Kidney (tissue), 14 donors: Measurements from ENCODE around the gene ZC3H14. TPM values are rescaled to one million over a fixed set of nuclear protein-coding genes. Genes with fewer than 3 reads are reported as not detected.
"Not testable (repeated sequence)": the region's sequence is repeated elsewhere in the genome, so short reads cannot be mapped to it uniquely, and the experiment has no call there.

Source experiments
- DNase-seq, 5 donors: peaks; one replicate each; pipeline ENCODE4 v3.0.0-alpha.2; 2013 to 2020
- FAIRE-seq: peaks from 2 replicates; lab custom pipeline; 2012; peaks lifted over from hg19 to GRCh38; lab: Jason Lieb, UNC
- H3K27ac ChIP-seq, 2 donors: one replicate each; pipeline ENCODE4 v1.7.0; 2013; ENCODE audit warnings: low read depth in 2 of 2, low read length in 2 of 2, inconsistent platforms in 1 of 2
- H3K27me3 ChIP-seq: one replicate; pipeline ENCODE4 v1.7.1; 2013; ENCODE audit warnings: low read length, inconsistent platforms; ENCODE audit not compliant: control insufficient read depth, insufficient read depth
- H3K36me3 ChIP-seq, 3 donors: one replicate each; pipeline versions ENCODE4 v1.7.0 to v1.7.1; 2013; ENCODE audit warnings: low read length in 3 of 3, control low read depth in 1 of 3, inconsistent platforms in 1 of 3; ENCODE audit not compliant: insufficient read depth in 3 of 3, control insufficient read depth in 2 of 3
- H3K4me1 ChIP-seq, 3 donors: one replicate each; pipeline versions ENCODE4 v1.7.0 to v1.7.1; 2013; ENCODE audit warnings: low read length in 3 of 3, inconsistent platforms in 1 of 3, low read depth in 1 of 3; ENCODE audit not compliant: control insufficient read depth in 2 of 3, insufficient read depth in 2 of 3
- H3K4me3 ChIP-seq, 3 donors: one replicate each; pipeline versions ENCODE4 v1.7.0 to v1.8.1; 2013; ENCODE audit warnings: low read length in 3 of 3, control low read depth in 1 of 3, inconsistent platforms in 1 of 3
- H3K9ac ChIP-seq, 3 donors: one replicate each; pipeline versions ENCODE4 v1.7.0 to v1.7.1; 2013; ENCODE audit warnings: low read length in 3 of 3, control low read depth in 1 of 3, inconsistent platforms in 1 of 3
- H3K9me3 ChIP-seq, 3 donors: one replicate each; pipeline versions ENCODE4 v1.7.0 to v1.7.1; 2013; ENCODE audit warnings: low read length in 3 of 3, control low read depth in 1 of 3, inconsistent platforms in 1 of 3; ENCODE audit not compliant: control insufficient read depth in 2 of 3, insufficient read depth in 1 of 3
- CTCF ChIP-seq: IDR thresholded peaks from 3 replicates; pipeline ENCODE4 v1.5.1; 2012; ENCODE audit warnings: mild to moderate bottlenecking, moderate library complexity, borderline replicate concordance; ENCODE audit not compliant: insufficient read depth; ENCODE audit errors: extremely low read depth
- intact Hi-C: fragments of 100-400 bp; cut with DNase I; formaldehyde crosslinking; loops from one replicate; pipeline ENCODE4 v1.11.1; 2022
- polyA plus RNA-seq: library from polyadenylated mRNA; stranded (reverse); fragments of 350-450 nt; fragmentation: Illumina TruSeq; extraction: RNeasy Lipid Tissue Mini Kit (QIAGEN cat#74804); gene quantifications from one replicate; pipeline ENCODE4 v1.2.3, GENCODE V29; 2014; ENCODE audit warnings: low read depth, low replicate concordance; ENCODE audit not compliant: insufficient read depth
- total RNA-seq: library from RNA; stranded (reverse); fragmentation: NEBNext Ultra II Directional; extraction: Animal tissue kit (Norgen Biotek cat#: 25700); gene quantifications from one replicate; pipeline ENCODE4 v1.2.1, GENCODE V29; 2021
- donor health status: control.
- donor health status: control.
- donor health status: control.
- donor health status: control.
- donor health status: control.
- donor health status: DM: yes; HTN: yes; CAD: no.
- donor health status: Normal renal cell carcinoma (clear cell type).

The ZC3H14 gene
- total and polyA plus RNA-seq, 2 donors from 2014 or later, result 27.7 to 49.7 TPM

DNA sequence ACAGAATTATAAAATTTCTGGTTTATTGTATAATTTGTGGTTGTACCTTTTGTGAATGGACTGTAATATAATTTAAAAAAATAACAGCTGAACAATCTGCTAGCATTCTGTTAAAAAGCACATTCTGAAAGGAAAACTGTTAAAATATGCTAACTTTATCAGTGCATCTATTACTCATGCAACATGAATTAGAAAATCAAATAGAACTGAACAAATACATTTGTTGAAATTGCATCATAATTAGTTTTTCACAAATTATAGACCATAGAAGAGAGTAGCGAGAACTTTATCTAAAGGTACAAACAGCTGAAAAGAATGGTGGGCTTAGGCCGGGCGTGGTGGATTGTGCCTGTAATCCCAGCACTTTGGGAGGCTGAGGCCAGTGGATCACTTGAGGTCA lies 41.0 kb upstream of the ZC3H14 start:
- intact Hi-C loops, result no loop called here
- Histone ChIP-seq H3K4me3 (no peak overlapping the region), H3K27ac (no peak overlapping the region), H3K27me3 (no peaks in the 10 kb centered on the region), H3K9me3 (no peaks in the 10 kb centered on the region), H3K36me3 (no peaks in the 10 kb centered on the region), H3K9ac (no peak overlapping the region), H3K4me1 (no peaks in the 10 kb centered on the region)
- FAIRE-seq (no peak), DNase-seq (no peak)
- TF ChIP-seq CTCF, result no peak

DNA sequence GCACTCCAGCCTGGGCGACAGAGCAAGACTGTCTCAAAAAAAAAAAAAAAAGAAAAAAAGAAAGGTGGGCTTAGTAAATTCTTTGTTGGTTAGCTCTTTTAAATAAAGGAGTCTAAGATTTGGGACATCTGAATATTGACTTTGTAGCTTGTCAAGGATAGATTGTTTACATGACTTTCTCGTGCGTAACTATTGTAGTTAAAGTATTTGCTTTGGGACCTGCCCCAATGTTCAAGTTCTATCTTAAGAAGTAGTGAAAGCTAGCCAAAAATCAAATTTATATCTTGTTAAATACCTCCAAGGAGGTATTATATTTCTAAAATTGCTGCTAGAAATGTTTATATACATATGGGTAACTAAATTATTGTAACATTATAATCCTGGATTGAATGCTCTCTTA lies 40.4 kb upstream of the ZC3H14 start:
- intact Hi-C loops, result no loop called here
- no peaks in the 10 kb centered on the region for H3K36me3 ChIP-seq
- H3K27ac ChIP-seq, result no peak overlapping the region

GRCh38 chr14:88529889-88530288 lies 32.9 kb upstream of the ZC3H14 start:
- intact Hi-C loops, DNase-seq, FAIRE-seq: not testable (repeated sequence)

More for the DNA sequence above, 40.4 kb upstream of the ZC3H14 start:
- no peak for FAIRE-seq
- Histone ChIP-seq H3K4me1 (no peaks in the 10 kb centered on the region), H3K4me3 (no peak overlapping the region), H3K9ac (no peak overlapping the region), H3K27me3 (no peaks in the 10 kb centered on the region), H3K9me3 (no peaks in the 10 kb centered on the region)
- no peak for TF ChIP-seq CTCF
- DNase-seq, result no peak

GRCh38 chr14:88533064-88533602 lies 29.7 kb upstream of the ZC3H14 start:
- no peak for DNase-seq
- H3K9me3 ChIP-seq, result no peaks in the 10 kb centered on the region
- no peak for TF ChIP-seq CTCF
- intact Hi-C loops, result no loop called here
- peaks cover 0 to 17% (median 9%) of the 10 kb centered on the region in 3 donors for H3K4me1 ChIP-seq
- H3K27me3 ChIP-seq, result no peaks in the 10 kb centered on the region
- H3K27ac ChIP-seq, result no peak overlapping the region
- H3K4me3 ChIP-seq, result no peak overlapping the region
- peaks cover 0 to 6% (median 3%) of the 10 kb centered on the region in 3 donors for H3K36me3 ChIP-seq
- H3K9ac ChIP-seq, result no peak overlapping the region
- FAIRE-seq, result no peak

More at GRCh38 chr14:88529889-88530288, 32.9 kb upstream of the ZC3H14 start:
- H3K4me1 ChIP-seq, H3K27ac ChIP-seq, H3K27me3 ChIP-seq, H3K36me3 ChIP-seq, H3K9me3 ChIP-seq, H3K4me3 ChIP-seq, H3K9ac ChIP-seq: not testable (repeated sequence)
